Measurements from ENCODE around the gene SLC35F3.
"Not testable (repeated sequence)": the region's sequence is repeated elsewhere in the genome, so short reads cannot be mapped to it uniquely, and the experiment has no call there.

The SLC35F3 gene

DNA sequence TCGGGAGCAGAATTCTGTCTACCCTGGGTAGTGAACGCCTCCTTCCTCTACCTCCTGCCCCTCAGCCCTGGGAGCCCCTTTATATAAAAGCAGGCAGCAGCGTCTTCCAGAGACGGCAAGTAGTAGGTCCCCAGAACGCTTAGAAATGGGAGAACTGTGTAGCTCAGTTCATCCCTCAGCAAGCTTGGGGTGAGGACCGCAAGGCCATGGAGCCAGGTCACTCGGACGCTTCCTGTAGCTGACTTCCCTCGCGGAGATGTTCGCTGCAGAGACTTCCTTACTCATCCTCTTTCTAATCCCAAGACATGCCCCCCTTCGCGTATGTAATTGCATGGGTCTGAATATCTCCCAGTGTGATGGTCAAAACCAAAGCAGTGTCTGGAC is 327.4 kb downstream of the SLC35F3 start:
- no peak for DNase-seq (ENCODE audit: low read depth, low spot score)

DNA sequence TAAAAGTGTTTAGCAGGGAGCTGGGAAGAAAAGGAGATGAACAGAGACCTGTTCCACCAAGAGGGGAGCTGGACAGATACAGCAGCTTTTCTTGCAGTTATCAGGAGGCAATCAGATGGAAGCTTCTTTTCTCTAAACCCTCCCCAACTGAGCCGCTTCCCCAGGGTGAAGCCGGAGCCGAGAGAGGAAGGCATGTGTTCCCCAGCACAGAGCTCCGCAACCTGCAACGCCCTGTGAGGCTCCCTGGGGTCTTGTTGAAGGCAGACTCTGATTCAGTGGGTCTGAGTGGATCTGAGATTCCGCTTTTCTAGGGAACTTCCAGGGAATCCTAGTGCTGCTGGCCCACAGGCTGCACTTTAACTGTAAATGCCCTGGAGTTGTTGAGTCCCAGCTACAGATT is 329.7 kb downstream of the SLC35F3 start:
- DNase-seq (ENCODE audit: low read depth, low spot score), result no peak
- H3K27ac ChIP-seq, result no peak overlapping the region

More for the DNA sequence above, 327.4 kb downstream of the SLC35F3 start:
- no peak overlapping the region for H3K27ac ChIP-seq

- DNase-seq (ENCODE audit: low read depth, low spot score), result no peak
- no peak overlapping the region for H3K27ac ChIP-seq
These were observed 331.0 kb downstream of the SLC35F3 start for GRCh38 chr1:234235434-234235881.

DNA sequence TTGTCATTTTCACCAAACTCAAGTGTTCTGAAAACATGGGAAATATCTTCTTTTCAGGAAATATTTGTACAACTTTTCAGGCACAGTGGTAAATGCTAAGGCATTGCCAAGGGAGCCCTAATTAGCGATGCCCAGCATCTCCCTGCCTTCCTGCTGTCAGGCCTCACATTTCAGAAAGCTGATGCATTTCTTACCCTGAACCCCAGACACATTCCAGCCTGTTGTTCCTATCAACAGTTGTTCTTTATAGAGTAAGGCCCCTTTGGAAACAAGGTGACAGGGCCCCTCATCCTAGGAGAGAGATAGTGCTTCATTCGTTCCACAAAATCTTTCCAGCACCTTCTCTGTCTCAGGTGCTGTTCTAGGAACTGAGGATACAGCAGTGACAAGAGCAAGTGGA is 332.9 kb downstream of the SLC35F3 start:
- DNase-seq (ENCODE audit: low read depth, low spot score), result no peak
- H3K27ac ChIP-seq, result no peak overlapping the region

GRCh38 chr1:234238060-234238459 is 333.6 kb downstream of the SLC35F3 start:
- DNase-seq (ENCODE audit: low read depth, low spot score), result no peak
- H3K27ac ChIP-seq, result no peak overlapping the region

DNA sequence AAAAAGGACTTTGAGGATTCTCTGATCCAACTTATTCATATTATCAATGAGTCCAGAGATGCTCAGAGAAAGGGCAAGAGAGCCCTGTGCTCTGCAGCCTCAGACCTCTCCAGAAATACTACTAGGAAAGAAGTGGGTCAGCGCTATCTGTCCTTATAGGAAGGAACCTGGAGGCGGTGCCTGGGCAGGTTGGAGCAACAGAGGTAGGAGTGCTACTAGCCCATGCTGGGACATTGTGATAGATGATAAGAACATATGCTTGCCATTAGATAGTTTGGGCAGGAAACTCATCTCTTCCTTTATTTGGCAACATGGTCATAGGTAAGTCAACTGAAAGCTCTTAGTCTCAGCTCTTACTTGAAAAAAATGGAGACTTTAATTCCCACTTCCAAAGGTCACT is 335.0 kb downstream of the SLC35F3 start:
- H3K27ac ChIP-seq, result no peak overlapping the region
- no peak for DNase-seq (ENCODE audit: low read depth, low spot score)

DNA sequence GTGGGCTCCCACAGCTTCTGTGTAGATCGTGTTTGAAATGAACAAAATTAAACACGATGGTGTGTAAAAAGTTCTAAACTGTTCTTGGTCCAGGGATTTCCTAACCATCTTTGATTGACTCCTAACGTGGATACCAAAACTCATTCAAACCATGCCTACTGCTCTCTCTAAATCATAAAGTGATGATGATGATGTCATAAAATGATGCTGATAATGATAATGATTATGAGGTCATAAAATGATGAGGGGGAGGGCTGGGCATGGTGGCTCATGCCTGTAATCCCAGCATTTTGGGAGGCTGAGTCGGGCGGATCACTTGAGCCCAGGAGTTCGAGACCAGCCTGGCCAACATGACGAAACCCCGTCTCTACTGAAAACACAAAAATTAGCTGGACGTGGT is 335.5 kb downstream of the SLC35F3 start:
- no peak for DNase-seq (ENCODE audit: low read depth, low spot score)
- H3K27ac ChIP-seq, result no peak overlapping the region

GRCh38 chr1:234240680-234241079 is 336.2 kb downstream of the SLC35F3 start:
- DNase-seq (ENCODE audit: low read depth, low spot score), result no peak
- H3K27ac ChIP-seq, result no peak overlapping the region

- DNase-seq (ENCODE audit: low read depth, low spot score), result no peak
- H3K27ac ChIP-seq, result no peak overlapping the region
These were observed 337.5 kb downstream of the SLC35F3 start for GRCh38 chr1:234241941-234242490.

- H3K27ac ChIP-seq, result no peak overlapping the region
- DNase-seq (ENCODE audit: low read depth, low spot score), result no peak
These were observed 339.2 kb downstream of the SLC35F3 start for GRCh38 chr1:234243521-234244260.

GRCh38 chr1:234244482-234244881 is 340.0 kb downstream of the SLC35F3 start:
- no peak overlapping the region for H3K27ac ChIP-seq
- no peak for DNase-seq (ENCODE audit: low read depth, low spot score)

- DNase-seq (ENCODE audit: low read depth, low spot score), result no peak
- no peak overlapping the region for H3K27ac ChIP-seq
These were observed 342.2 kb downstream of the SLC35F3 start for GRCh38 chr1:234246638-234247116.

- DNase-seq (ENCODE audit: low read depth, low spot score); H3K27ac ChIP-seq: not testable (repeated sequence)
These were observed 343.3 kb downstream of the SLC35F3 start for GRCh38 chr1:234247746-234248145.

DNA sequence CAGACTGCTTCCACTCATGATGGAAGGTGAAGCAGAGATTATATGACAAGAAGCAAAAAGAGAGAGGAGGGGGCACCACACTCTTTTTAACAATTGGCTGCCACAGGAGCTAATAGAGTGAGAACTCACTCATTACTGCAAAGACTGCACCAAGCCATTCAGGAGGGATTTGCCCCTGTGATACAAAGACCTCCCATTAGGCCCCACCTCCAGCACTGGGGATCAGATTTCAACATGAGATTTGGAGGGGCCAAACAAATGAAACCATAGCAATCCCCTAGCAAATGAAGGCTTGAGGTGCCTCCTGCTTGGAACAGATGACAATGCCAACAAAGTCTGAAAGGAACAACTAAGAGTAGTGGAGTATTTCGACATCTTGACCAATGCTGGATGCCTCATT is 346.3 kb downstream of the SLC35F3 start:
- no peak overlapping the region for H3K27ac ChIP-seq
- DNase-seq (ENCODE audit: low read depth, low spot score), result no peak

- no peak for DNase-seq (ENCODE audit: low read depth, low spot score)
- H3K27ac ChIP-seq, result no peak overlapping the region
These were observed 349.3 kb downstream of the SLC35F3 start for GRCh38 chr1:234253732-234254131.

DNA sequence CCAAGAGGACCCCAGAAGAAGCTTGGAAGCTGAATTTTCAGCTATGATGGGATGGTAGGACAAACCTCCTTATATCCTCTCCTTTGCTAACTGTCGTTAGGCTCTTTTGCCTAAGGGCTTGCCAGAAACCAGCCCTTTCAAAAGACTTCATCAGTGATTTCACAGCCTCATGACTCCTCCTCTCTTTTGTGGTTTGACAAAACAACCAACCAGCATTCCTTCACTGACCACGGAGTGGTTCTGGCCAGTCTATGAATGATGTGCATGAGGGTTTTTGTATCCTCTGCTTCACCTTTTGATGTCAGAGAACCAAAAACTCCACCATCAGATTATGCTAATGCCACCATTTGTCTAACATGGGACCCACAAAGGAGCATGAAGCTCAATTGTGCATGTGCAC is 351.9 kb downstream of the SLC35F3 start:
- peak; percentile 44 for DNase-seq (ENCODE audit: low read depth, low spot score)
- no peak overlapping the region for H3K27ac ChIP-seq

DNA sequence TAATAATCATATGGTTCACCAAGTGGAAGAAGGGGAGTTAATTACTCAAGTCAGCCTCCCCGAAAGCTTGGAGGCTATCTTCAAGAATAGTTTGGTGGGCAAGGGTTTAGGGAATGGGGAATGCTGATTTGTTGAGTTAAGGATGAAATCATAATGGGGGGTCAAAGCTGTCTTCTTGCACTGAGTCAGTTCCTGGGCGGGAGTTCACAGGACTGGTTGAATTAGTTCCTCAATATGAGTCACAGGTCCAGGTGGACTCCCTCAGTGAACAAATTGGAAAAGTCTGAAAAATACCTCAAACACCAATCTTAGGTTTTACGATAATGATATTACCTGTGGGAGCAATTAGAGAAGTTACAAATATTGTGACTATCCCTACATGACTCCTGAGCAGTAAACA is 353.6 kb downstream of the SLC35F3 start:
- H3K27ac ChIP-seq, result peak overlapping the region; percentile 28
- DNase-seq (ENCODE audit: low read depth, low spot score), result no peak

- DNase-seq (ENCODE audit: low read depth, low spot score), result peak; percentile 34
- peak overlapping the region; percentile 39 for H3K27ac ChIP-seq
These were observed 356.1 kb downstream of the SLC35F3 start for GRCh38 chr1:234260578-234260977.

GRCh38 chr1:234261545-234261944 is 357.1 kb downstream of the SLC35F3 start:
- H3K27ac ChIP-seq, result no peak overlapping the region
- no peak for DNase-seq (ENCODE audit: low read depth, low spot score)

GRCh38 chr1:234262007-234262753 is 357.7 kb downstream of the SLC35F3 start:
- no peak overlapping the region for H3K27ac ChIP-seq
- no peak for DNase-seq (ENCODE audit: low read depth, low spot score)

GRCh38 chr1:234262754-234263105 is 358.3 kb downstream of the SLC35F3 start:
- DNase-seq (ENCODE audit: low read depth, low spot score), result no peak
- H3K27ac ChIP-seq, result no peak overlapping the region

Measured in epithelial cell of prostate (primary cell).